GM12873 (cell line): ENCODE measurements around the gene COL16A1.

ENCODE experiments used
- CTCF ChIP-seq: IDR thresholded peaks from 2 replicates; pipeline ENCODE4 v1.5.1; 2012; ENCODE audit warnings: low read depth, mild to moderate bottlenecking, moderate library complexity, low read length, control low read depth; ENCODE audit not compliant: insufficient read depth; ENCODE audit errors: missing control alignments

Gene COL16A1

GRCh38 chr1:31694964-31695313, 8.9 kb downstream of the COL16A1 start:
- no peak for TF ChIP-seq CTCF

GRCh38 chr1:31694069-31694963, 9.5 kb downstream of the COL16A1 start:
- TF ChIP-seq CTCF: no peak

GRCh38 chr1:31693231-31693630, 10.6 kb downstream of the COL16A1 start:
- no peak for TF ChIP-seq CTCF

GRCh38 chr1:31691951-31692350, 11.9 kb downstream of the COL16A1 start:
- TF ChIP-seq CTCF: no peak

- TF ChIP-seq CTCF: no peak
These were observed 12.4 kb downstream of the COL16A1 start for GRCh38 chr1:31691446-31691845.

GRCh38 chr1:31690921-31691320, 12.9 kb downstream of the COL16A1 start:
- no peak for TF ChIP-seq CTCF

GRCh38 chr1:31689854-31690253, 14.0 kb downstream of the COL16A1 start:
- TF ChIP-seq CTCF: no peak

GRCh38 chr1:31689379-31689778, 14.4 kb downstream of the COL16A1 start:
- no peak for TF ChIP-seq CTCF
